ENCODE measurements around the gene GIMD1. TPM values are rescaled to one million over a fixed set of nuclear protein-coding genes. Genes with fewer than 3 reads are reported as not detected.
"Not testable (repeated sequence)": the region's sequence is repeated elsewhere in the genome, so short reads cannot be mapped to it uniquely, and the experiment has no call there.

Gene GIMD1
- total RNA-seq, 2 donors from 2014 or later: not detected

GRCh38 chr4:106323119-106323518 lies 45.5 kb downstream of the GIMD1 start:
- Histone ChIP-seq H3K4me3 (ENCODE audit: low read length) (no peak overlapping the region), H3K27ac (ENCODE audit: low read depth, low read length) (no peak overlapping the region), H3K36me3 (ENCODE audit: control insufficient read depth, insufficient read depth, low read length) (peaks cover 25% of the 10 kb centered on the region), H3K9me3 (ENCODE audit: control insufficient read depth, low read length) (peaks cover 7% of the 10 kb centered on the region), H3K4me1 (ENCODE audit: control insufficient read depth, insufficient read depth, low read length) (peaks cover 2% of the 10 kb centered on the region), H3K9ac (ENCODE audit: extremely low read depth, low read length, poor library complexity, severe bottlenecking) (no peak overlapping the region), H3K27me3 (ENCODE audit: control insufficient read depth, insufficient read depth, low read length, poor library complexity, severe bottlenecking) (no peaks in the 10 kb centered on the region)
- H3K9me3 Mint-ChIP-seq: peaks cover 18% of the 10 kb centered on the region
- peaks cover 17% of the 10 kb centered on the region for H3K4me1 Mint-ChIP-seq
- no peak for DNase-seq
- no peak overlapping the region for H3K27ac Mint-ChIP-seq
- no peak overlapping the region for H3K4me3 Mint-ChIP-seq
- H3K27me3 Mint-ChIP-seq (ENCODE audit: insufficient read depth): no peaks in the 10 kb centered on the region
- TF ChIP-seq CTCF (conservative IDR thresholded peaks at IDR 0.05): no peak
- H3K36me3 Mint-ChIP-seq (ENCODE audit: low read depth): peaks cover 36% of the 10 kb centered on the region

GRCh38 chr4:106321814-106322213 lies 46.8 kb downstream of the GIMD1 start:
- H3K4me3 ChIP-seq (ENCODE audit: low read length); H3K27me3 ChIP-seq (ENCODE audit: control insufficient read depth, insufficient read depth, low read length, poor library complexity, severe bottlenecking); DNase-seq; H3K9ac ChIP-seq (ENCODE audit: extremely low read depth, low read length, poor library complexity, severe bottlenecking); H3K27me3 Mint-ChIP-seq (ENCODE audit: insufficient read depth); H3K4me1 ChIP-seq (ENCODE audit: control insufficient read depth, insufficient read depth, low read length); H3K9me3 ChIP-seq (ENCODE audit: control insufficient read depth, low read length); H3K4me3 Mint-ChIP-seq; H3K27ac ChIP-seq (ENCODE audit: low read depth, low read length): not testable (repeated sequence)
- peaks cover 25% of the 10 kb centered on the region for H3K36me3 Mint-ChIP-seq (ENCODE audit: low read depth)
- peak overlapping the region; percentile 26 for H3K27ac Mint-ChIP-seq
- H3K9me3 Mint-ChIP-seq: peaks cover 18% of the 10 kb centered on the region
- peaks cover 14% of the 10 kb centered on the region for H3K36me3 ChIP-seq (ENCODE audit: control insufficient read depth, insufficient read depth, low read length)
- peaks cover 17% of the 10 kb centered on the region for H3K4me1 Mint-ChIP-seq
- 57% methylated on average over 6 of the region's 6 CpGs; no CpG with 5 or more reads in 1 of the 2 experiments for WGBS, 2 experiments (ENCODE audit: insufficient coverage in 1 of 2, insufficient read length in 1 of 2)

- WGBS, 2 experiments (ENCODE audit: insufficient coverage in 1 of 2, insufficient read length in 1 of 2): 96 to 100% methylated on average over 7 to 34 of the region's 34 CpGs
- H3K9me3 ChIP-seq (ENCODE audit: control insufficient read depth, low read length); H3K27me3 Mint-ChIP-seq (ENCODE audit: insufficient read depth); H3K4me1 ChIP-seq (ENCODE audit: control insufficient read depth, insufficient read depth, low read length); H3K27ac ChIP-seq (ENCODE audit: low read depth, low read length); H3K27me3 ChIP-seq (ENCODE audit: control insufficient read depth, insufficient read depth, low read length, poor library complexity, severe bottlenecking); H3K9ac ChIP-seq (ENCODE audit: extremely low read depth, low read length, poor library complexity, severe bottlenecking); H3K4me3 Mint-ChIP-seq; H3K27ac Mint-ChIP-seq; DNase-seq; H3K4me3 ChIP-seq (ENCODE audit: low read length): not testable (repeated sequence)
- H3K9me3 Mint-ChIP-seq: peaks cover 18% of the 10 kb centered on the region
- H3K4me1 Mint-ChIP-seq: peaks cover 17% of the 10 kb centered on the region
- H3K36me3 ChIP-seq (ENCODE audit: control insufficient read depth, insufficient read depth, low read length): peaks cover 11% of the 10 kb centered on the region
- peaks cover 22% of the 10 kb centered on the region for H3K36me3 Mint-ChIP-seq (ENCODE audit: low read depth)
These were observed 47.4 kb downstream of the GIMD1 start for GRCh38 chr4:106321168-106321567.

- 100% methylated on average over 1 of the region's 1 CpG; no CpG with 5 or more reads in 1 of the 2 experiments for WGBS, 2 experiments (ENCODE audit: insufficient coverage in 1 of 2, insufficient read length in 1 of 2)
- Histone ChIP-seq H3K4me1 (ENCODE audit: control insufficient read depth, insufficient read depth, low read length) (peaks cover 2% of the 10 kb centered on the region), H3K36me3 (ENCODE audit: control insufficient read depth, insufficient read depth, low read length) (peaks cover 7% of the 10 kb centered on the region), H3K27me3 (ENCODE audit: control insufficient read depth, insufficient read depth, low read length, poor library complexity, severe bottlenecking) (no peaks in the 10 kb centered on the region), H3K4me3 (ENCODE audit: low read length) (no peak overlapping the region), H3K9me3 (ENCODE audit: control insufficient read depth, low read length) (peaks cover 7% of the 10 kb centered on the region), H3K9ac (ENCODE audit: extremely low read depth, low read length, poor library complexity, severe bottlenecking) (no peak overlapping the region), H3K27ac (ENCODE audit: low read depth, low read length) (no peak overlapping the region)
- peaks cover 22% of the 10 kb centered on the region for H3K36me3 Mint-ChIP-seq (ENCODE audit: low read depth)
- no peak for DNase-seq
- no peak overlapping the region for H3K4me3 Mint-ChIP-seq
- TF ChIP-seq CTCF (conservative IDR thresholded peaks at IDR 0.05): no peak
- H3K4me1 Mint-ChIP-seq: peaks cover 20% of the 10 kb centered on the region
- no peaks in the 10 kb centered on the region for H3K27me3 Mint-ChIP-seq (ENCODE audit: insufficient read depth)
- peaks cover 18% of the 10 kb centered on the region for H3K9me3 Mint-ChIP-seq
- no peak overlapping the region for H3K27ac Mint-ChIP-seq
These were observed 48.3 kb downstream of the GIMD1 start for GRCh38 chr4:106320235-106320634.

Data from endodermal cell (in vitro differentiated cells).